HG03135 (cell line): Measurements from ENCODE around the gene RPL7A.
"Not testable (repeated sequence)": the region's sequence is repeated elsewhere in the genome, so short reads cannot be mapped to it uniquely, and the experiment has no call there.

Experiments
- ATAC-seq: cut with Tn5 transposase; IDR thresholded peaks from one replicate; pipeline ENCODE4 v1.9.1; 2021; ENCODE audit warnings: mild to moderate bottlenecking, moderate library complexity; ENCODE audit not compliant: unreplicated experiment

Gene RPL7A

GRCh38 chr9:133386338-133386737 lies 38.3 kb downstream of the RPL7A start:
- ATAC-seq: no peak

- ATAC-seq: no peak
Observed at GRCh38 chr9:133387680-133388079, 39.7 kb downstream of the RPL7A start.

DNA sequence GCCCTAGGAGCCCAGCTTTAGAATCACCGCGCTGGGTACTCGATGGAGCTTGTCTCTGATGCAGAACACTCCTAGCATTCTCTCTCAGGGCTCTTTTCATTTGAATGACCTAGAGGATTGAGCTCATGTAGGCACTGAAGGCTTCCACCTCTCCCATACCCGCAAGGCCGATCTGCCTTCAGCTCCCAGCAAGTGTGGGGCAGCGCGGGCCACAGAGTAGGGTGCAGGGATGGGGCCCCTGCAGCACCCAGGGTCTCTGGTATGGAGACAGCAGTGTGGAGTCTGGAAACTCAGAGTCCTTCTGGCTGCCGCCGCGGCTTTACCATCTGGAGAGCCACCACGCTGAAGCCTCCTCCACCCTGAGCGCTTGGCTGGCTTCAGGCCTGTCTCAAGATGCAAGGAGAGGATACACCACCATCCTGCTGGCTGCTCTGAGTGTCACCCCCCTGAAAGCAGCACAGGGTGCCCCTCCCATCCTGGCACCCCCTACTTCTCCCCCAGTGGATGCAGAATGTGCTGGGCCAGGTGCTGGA lies 41.1 kb downstream of the RPL7A start:
- ATAC-seq: no peak

DNA sequence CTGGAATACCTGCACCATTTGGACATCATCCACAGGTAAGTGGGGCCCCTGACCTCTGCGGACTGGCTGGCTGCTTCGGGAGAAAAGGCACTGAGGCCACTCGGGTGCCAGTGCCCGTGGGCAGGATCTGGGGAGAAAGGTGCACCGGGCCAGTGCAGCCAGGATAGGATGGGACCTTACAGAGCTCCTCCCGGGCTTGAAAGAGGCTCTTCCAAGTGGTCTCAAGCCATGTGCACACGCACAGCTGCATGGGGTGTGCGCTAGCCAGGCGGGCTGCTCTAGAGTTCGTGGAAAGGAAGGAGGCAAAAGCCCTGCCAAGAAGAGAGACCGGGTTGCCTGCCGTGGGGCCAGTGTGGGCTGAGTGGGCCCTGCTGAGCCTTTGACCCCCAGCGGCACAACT lies 41.5 kb downstream of the RPL7A start:
- no peak for ATAC-seq

- no peak for ATAC-seq
Observed at GRCh38 chr9:133390713-133391112, 42.7 kb downstream of the RPL7A start.

DNA sequence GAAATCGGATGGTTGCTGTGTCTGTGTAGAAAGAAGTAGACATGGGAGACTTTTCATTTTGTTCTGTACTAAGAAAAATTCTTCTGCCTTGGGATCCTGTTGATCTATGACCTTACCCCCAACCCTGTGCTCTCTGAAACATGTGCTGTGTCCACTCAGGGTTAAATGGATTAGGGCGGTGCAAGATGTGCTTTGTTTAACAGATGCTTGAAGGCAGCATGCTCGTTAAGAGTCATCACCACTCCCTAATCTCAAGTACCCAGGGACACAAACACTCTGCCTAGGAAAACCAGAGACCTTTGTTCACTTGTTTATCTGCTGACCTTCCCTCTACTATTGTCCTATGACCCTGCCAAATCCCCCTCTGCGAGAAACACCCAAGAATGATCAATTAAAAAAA lies 43.4 kb downstream of the RPL7A start:
- ATAC-seq: not testable (repeated sequence)

DNA sequence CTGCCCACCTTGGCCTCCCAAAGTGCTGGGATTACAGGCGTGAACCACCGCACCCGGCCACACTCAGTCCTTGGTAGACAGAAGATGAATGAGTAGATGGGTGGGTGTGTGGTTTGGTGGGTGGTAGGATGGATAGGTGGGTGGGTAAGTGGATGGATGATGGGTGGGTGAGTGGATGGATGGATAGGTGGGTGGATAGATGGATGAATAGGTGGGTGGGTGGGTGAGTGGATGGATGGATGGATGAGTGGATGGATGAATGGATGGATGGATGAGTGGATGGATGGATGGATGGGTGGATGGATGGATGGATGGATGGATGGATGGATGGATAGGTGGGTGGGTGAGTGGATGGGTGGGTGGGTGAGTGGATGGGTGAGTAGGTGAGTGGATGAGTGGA lies 44.3 kb downstream of the RPL7A start:
- not testable (repeated sequence) for ATAC-seq

DNA sequence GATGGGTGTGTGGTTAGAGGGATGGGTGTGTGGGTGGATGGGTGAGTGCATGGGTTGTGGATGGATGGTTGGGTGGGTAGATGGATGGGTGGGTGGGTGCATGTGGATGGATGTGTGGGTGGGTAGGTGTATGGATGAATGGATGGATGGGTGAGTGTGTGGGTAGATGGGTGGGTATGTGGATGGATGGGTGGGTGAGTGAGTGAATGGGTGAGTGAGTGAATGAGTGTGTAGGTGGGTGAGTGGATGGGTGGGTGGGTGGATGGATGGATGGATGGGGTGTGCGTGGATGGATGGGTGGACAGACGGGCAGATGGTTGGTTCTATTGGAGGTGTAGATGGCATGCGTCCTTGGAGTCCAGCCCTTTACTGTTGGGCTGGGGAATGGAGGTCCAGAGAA lies 45.4 kb downstream of the RPL7A start:
- no peak for ATAC-seq

DNA sequence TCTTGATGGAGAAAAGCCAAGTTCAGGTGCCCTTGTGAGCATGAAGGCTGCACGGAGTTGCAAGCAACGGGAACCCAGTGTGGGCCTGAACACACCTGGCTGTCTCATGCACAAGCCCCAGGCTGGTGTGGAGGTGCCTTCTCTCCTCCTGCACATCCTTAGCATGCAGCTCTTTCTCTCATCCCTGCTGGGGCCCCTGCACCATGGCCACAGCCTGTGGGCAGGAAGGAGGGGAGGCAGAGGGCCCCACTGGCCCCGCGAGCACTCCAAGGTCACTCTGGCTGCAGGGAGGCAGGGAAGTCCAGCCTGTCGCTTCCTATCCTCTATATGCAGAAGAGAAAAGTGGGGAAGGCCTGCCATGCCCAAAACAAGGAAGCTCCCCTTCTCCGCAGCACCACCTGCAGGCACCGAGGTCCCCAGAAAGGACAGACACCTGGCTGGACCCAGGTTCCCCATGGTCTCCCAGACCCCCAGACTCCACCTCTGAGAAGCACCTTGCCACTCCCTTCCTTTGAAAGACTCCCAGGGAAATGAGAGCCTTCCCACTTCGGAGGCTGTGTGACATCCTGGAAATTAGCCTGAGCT lies 46.8 kb downstream of the RPL7A start:
- no peak for ATAC-seq

DNA sequence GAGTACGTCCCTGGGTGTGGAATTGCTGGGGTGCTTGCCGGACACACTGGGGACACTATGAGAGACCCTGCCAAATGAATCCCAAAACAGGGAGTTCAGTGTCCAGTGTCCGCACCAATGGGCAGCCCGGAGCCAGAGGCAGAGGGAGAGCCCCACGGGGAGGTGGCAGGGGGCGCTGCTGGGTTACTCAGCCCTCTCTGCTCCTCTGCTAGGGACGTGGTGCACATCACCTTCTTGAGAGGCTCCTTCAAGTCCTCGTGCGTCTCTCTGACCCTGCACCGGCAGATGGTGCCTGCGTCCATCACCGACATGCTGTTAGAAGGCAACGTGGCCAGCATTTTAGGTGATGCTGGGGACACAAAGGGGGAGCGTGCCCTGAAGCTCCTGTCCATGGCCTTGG lies 48.9 kb downstream of the RPL7A start:
- ATAC-seq: no peak

- no peak for ATAC-seq
Observed at GRCh38 chr9:133397370-133397769, 49.4 kb downstream of the RPL7A start.

DNA sequence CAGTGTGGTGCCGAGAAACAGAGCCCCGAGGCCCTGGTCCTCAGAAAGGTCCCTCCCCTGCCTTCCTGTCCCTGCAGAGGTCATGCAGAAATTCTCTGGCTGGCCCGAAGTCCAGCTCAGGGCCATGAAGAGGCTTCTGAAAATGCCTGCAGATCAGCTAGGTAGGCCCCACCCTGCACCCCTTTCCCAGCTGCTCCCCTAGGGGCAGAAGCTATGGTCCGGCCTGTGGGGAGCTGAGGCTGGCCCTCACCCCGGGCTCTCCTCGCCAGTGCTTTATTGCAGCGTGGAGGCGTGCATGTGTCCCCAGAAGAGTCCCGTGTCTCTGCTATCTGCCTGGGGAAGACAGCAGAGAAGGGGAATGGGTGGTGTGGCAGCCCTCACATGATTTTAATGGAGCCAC lies 49.9 kb downstream of the RPL7A start:
- no peak for ATAC-seq

DNA sequence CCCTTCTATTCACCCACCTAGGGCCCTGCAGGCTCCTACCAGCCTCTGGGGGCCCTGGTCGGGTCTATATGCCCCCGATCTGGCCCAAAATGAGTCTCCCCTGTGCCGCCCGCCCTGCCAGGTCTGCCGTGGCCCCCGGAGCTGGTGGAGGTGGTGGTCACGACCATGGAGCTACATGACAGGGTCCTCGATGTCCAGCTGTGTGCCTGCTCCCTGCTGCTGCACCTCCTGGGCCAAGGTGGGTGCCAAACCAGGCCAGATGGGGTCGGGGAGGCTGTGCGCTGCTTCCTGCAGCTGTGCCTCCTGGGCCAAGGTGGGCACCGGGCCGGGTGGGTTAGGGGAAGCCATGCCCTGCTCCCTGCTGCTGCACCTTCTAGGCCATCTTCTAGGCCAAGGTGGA lies 52.3 kb downstream of the RPL7A start:
- ATAC-seq: no peak
